Amygdala (tissue), 56 donors: ENCODE results near the gene ACBD4.
A peak's percentile ranks its signal among the peaks of the same experiment; 100 is the strongest.

Source experiments
- DNase-seq, 56 donors: peaks; one replicate each; lab custom pipeline; 2025; lab: John Stamatoyannopoulos, UW

Gene ACBD4

GRCh38 chr17:45104029-45104428 lies 31.5 kb upstream of the ACBD4 start:
- DNase-seq: no peak

DNA sequence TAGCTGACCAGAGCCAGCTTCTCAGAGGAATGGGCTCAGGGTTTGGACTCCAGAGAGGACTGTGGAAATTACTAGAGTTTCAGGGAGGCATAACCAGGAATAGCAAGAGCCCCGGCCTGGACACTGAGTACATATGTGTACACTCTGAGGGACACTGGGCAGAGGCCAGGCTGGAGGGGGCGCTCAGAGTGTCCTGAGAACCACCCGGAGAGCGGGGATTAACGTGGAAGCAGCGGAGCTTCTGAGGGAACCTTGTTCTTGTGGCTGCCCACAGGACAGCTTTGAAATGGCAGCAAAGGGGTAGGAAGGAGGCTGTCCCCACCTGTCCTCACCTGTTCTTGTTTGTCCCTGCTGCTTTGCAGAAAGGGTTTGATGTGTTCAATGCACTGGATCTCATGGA lies 31.0 kb upstream of the ACBD4 start:
- DNase-seq: no peak

DNA sequence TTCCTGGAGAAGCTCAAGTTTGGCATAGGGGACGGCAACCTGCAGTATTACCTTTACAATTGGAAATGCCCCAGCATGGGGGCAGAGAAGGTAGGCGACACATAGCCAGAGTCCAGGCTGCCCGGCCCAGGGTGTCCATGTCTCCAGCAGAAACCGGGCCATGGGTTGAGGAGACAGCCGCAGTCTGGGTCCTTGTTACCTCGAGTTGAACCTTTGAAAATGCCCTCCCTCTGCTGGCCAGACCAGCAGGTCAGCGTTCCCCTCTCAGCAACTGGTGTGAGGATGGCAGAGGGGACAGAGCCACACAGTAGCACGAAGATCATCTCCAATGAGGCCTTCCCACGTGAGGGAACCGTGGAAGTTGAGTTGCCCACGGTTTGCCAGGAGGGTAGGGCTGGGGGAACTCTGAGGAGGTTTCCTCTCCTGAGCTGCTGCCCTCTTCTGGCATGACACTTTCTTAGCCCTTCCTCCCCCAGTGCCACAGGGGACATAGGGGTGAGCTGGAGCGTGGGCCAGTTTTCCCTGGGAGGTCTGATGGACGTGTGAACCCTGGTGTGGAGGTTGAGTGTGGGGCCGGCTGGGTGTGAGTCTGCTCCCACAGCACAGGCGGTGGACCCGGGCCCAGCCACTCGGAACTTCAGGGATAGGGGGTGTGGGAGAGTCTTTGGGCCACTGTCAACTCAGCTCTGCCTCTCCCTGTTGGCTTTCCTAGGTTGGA lies 30.4 kb upstream of the ACBD4 start:
- DNase-seq: no peak

DNA sequence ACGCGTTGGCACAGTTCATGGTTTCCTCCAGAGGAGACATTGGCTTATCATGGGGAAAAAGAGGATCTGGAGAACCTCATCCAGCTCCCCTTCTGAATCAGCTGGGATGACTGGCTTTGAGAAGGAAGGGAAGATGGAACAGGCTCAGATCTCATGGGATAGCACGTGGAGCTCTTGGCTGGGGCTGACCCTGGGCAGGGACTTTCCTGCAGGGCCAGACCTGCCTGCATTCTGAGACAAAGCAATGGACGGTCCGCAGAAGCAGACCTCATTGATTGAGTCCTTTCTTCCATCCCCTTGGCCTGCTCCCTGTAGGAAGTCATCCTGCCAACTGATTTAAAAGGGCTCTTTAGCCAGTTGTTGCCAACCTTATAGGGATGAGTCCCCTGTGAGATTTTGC lies 29.4 kb upstream of the ACBD4 start:
- DNase-seq: no peak

DNA sequence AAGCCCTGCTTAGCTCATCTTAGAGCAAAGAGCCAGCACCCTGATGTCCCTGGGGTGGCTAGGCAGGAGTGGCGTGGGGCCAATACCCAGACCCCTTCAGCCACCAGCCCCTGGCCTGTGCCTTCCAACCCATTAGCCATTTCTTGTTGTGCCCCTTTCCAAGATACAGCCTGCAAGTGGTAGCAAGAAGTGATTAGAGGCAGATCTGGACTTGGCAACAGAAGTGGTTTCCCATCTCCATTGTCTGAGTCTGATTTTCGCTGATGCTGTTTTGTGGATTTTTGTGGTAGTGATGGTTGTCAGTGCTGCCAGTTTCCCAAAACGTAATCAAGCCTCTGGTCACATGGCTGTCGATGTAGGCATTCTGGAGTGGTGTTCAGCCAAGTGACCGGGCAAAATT lies 28.9 kb upstream of the ACBD4 start:
- no peak for DNase-seq

GRCh38 chr17:45107293-45108010 lies 28.0 kb upstream of the ACBD4 start:
- no peak for DNase-seq

DNA sequence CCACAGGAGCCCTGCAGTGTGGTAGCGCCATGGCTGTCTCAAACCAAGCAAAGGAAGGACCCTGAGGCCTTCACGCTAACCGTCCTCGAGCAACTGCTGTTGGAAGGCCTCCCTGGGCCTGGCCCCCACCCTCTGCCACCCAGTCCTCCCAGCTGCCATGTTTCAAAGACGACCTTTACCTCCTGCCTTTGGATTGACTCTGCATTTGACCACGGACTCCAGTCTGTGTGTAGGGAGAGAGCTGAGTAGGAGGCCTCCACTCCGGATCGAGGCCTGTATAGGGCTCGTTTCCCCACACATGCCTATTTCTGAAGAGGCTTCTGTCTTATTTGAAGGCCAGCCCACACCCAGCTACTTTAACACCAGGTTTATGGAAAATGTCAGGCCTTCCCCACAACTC lies 27.4 kb upstream of the ACBD4 start:
- DNase-seq: no peak

- no peak for DNase-seq
These were observed 26.6 kb upstream of the ACBD4 start for GRCh38 chr17:45108595-45109521.

GRCh38 chr17:45110676-45111611 lies 24.5 kb upstream of the ACBD4 start:
- DNase-seq: peak in 36 of 56 donors; percentile 16 to 86 (median 50)

DNA sequence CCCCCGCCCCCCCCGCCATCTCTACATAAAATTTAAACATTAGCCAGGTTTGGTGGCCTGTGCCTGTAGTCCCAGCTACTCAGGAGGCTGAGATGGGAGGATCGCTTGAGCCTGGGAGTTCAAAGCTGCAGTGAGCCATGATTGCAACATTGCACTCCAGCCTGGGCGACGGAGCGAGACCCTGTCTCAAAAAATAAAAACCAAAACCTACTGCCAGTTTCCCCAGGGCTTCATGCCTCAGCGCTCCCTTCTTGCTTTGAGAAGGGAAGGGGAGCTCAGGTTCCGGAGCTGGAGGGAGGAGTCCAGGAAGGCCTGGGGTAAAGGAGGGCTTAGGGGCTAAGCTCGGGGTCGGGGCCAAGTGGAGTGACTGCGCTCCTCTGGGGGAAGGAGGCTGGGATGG lies 23.6 kb upstream of the ACBD4 start:
- no peak for DNase-seq

GRCh38 chr17:45112559-45113423 lies 22.7 kb upstream of the ACBD4 start:
- no peak for DNase-seq

- no peak for DNase-seq
These were observed 22.1 kb upstream of the ACBD4 start for GRCh38 chr17:45113424-45113754.

DNA sequence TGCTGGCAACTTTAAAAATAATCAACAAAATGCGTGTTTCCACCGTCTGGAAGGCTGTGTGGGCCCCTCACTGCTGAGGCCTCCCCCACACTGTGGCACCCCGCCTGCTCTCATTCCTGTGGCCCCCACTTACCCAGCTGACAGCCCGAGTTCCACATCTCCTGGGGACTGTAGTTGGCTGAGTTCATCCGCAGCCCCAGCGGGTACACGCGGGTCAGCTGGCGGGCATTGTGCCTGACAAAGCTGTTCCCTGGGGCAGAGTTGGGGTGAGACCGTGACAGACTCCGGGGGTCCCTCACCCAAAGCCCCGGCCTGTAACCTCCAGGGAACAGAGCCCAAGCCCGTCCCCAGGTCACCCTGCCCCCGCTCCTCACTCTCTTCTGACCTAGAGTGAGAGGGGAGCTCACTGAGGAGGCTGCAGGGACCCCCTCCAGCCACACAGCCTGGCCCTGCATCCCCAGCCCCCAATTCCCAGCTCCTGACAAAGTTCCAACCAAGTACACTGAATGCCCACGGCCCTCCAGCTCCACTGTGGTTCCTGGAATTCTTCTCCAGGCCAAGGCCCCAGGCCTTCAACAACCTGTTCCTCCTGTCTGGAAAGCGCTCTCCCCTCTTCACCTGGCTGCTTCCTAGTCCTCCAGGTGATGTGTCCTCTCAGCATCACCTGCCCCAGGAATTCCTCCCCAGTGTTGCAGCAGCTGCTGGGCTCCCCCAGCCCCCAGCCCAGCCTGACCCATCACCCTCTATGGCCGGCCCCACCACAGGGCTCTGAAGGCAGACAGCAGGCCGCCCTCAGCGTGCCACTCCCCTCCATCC lies 21.2 kb upstream of the ACBD4 start:
- no peak for DNase-seq

DNA sequence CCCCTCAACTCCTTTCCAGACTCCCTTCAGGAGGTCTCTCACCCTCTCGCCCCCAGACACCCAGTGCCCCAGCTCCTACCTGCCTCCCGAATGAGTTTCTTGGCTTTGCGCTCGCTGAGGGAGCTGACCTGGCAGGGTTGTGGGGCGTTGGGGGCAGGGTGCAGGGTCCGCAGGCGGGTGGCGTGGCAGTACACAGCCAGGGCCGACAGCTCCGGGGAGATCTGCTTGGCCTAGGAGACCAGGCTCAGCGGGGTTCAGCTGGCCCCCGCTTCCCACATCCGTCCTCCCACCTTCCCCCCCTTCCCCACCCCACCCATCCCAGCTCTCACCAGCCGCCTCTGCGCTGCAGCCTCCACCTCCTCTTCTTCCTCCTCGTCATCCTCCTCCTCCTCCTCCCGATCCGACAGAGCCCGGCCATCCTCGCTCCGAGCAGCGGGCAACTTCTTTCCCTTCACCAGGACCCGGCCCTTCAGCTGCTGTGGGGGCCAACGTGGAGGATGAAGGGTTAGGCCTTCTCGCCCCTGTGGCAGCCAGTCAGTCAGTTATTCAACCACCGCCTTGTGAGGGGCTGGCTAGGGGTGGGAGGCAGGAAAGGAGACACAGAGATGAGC lies 20.4 kb upstream of the ACBD4 start:
- no peak for DNase-seq

DNA sequence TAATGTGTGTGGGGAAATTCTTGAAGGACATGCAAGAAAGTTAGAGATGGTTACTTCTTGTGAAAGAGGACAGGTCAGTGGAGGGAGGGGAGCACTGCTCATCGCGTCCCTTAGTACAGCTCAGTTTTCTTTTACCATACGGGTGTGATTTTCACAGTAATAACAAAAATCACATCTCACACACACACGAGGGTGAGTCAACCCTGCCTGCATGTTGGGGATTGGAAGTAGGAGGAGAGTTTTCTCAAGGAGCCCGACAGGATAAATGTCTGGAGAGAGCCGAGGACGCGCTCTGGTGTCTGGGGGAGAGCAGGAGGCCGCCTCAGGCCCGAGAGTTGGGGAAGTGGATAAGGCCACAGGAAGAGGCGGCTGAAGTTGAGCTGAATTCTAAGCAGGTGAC lies 19.6 kb upstream of the ACBD4 start:
- DNase-seq: peak in 1 of 56 donors; percentile 43

DNA sequence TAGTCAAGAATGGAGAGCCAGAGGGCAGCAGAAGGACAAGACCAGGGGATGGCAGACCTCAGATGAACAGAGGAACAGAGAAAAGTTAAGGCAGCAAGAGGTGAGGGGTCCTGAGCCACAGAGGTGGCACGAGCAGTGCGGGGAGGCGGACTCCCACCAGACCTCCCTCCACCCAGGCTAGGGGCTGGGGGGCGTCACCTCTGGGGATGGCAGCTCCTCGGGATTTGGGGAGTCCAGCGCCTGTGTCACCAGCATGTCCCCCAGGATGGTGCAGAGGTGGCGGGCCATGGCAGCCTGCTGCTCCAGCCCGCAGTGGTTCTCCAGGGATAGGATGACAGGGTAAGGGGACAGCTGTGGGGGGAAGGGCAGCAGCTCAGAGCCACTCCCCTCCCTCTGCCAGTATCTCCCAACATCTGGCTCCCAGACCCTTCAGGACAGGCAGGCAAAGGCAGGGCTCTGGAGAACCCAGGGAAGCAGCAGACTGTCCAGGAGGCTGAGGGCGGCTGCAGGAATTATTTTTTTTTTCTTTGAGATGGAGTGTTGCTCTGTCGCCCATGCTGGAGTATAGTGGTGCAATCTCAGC lies 19.0 kb upstream of the ACBD4 start:
- no peak for DNase-seq

- DNase-seq: no peak
These were observed 18.2 kb upstream of the ACBD4 start for GRCh38 chr17:45117334-45117733.
